Thyroid gland (tissue), 4 donors: ENCODE results near the gene MCAT.

Experiments
- POLR2A ChIP-seq, 2 donors: fragments of 450-650 bp; IDR thresholded peaks; one replicate each; pipeline ENCODE4 v1.6.1; 2017; ENCODE audit warnings: antibody characterized with exemption in 2 of 2, mild to moderate bottlenecking in 2 of 2, moderate library complexity in 1 of 2
- TF ChIP-seq, protein P1 (sequence below), 6 experiments: fragments of 200-600 bp in 3 of 6; fragments of 450-650 bp in 3 of 6; sonication (generic) in 3 of 6; IDR thresholded peaks; one replicate each; pipeline ENCODE4 v1.5.1; 2016 to 2019; ENCODE audit warnings: antibody characterized with exemption in 6 of 6, mild to moderate bottlenecking in 2 of 6, inconsistent platforms in 1 of 6, moderate library complexity in 1 of 6

DNA sequence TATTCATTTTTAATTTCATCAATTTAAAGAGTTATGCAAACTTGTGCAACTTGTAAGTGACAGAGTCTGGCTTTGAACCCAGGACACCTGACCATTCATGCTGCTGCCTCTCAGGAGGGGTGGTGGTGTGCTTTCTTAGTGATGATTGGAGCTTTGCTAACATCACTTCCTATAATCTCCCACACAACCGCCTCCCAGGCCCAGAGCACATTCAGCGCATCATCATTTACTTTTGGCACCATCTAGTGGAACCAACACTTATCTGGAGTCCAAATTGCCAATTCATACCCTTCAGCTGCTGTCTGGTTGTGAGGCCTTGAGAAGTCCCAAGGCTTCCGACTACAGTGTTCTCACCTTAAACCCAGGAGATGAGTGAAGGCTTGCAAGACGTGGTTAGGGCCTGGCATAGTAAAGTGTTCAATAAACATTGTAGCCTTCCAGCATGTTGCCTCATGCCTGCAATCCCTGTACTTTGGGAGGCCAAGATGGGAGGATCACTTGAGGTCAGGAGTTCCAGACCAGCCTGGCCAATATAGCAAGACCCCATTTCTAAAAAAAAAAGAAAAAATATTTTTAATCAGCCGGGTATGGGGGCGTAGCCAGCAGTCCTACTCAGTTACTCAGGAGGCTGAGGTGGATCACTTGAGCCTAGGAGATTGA, 52.9 kb downstream of the MCAT start:
- no peak for TF ChIP-seq POLR2A (IDR thresholded peaks at IDR 0.05)
- TF ChIP-seq, protein P1, sequence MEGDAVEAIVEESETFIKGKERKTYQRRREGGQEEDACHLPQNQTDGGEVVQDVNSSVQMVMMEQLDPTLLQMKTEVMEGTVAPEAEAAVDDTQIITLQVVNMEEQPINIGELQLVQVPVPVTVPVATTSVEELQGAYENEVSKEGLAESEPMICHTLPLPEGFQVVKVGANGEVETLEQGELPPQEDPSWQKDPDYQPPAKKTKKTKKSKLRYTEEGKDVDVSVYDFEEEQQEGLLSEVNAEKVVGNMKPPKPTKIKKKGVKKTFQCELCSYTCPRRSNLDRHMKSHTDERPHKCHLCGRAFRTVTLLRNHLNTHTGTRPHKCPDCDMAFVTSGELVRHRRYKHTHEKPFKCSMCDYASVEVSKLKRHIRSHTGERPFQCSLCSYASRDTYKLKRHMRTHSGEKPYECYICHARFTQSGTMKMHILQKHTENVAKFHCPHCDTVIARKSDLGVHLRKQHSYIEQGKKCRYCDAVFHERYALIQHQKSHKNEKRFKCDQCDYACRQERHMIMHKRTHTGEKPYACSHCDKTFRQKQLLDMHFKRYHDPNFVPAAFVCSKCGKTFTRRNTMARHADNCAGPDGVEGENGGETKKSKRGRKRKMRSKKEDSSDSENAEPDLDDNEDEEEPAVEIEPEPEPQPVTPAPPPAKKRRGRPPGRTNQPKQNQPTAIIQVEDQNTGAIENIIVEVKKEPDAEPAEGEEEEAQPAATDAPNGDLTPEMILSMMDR (IDR thresholded peaks at IDR 0.05): peak in 4 of 6 experiments; percentile 16 to 35 (median 33)
